HG03558 (cell line): Measurements from ENCODE around the gene EPYC.

Experiments used
- ATAC-seq: cut with Tn5 transposase; IDR thresholded peaks from one replicate; pipeline ENCODE4 v1.9.1; 2021; ENCODE audit warnings: moderate number of reproducible peaks; ENCODE audit not compliant: unreplicated experiment; ENCODE audit errors: extremely low read depth

Gene EPYC

DNA sequence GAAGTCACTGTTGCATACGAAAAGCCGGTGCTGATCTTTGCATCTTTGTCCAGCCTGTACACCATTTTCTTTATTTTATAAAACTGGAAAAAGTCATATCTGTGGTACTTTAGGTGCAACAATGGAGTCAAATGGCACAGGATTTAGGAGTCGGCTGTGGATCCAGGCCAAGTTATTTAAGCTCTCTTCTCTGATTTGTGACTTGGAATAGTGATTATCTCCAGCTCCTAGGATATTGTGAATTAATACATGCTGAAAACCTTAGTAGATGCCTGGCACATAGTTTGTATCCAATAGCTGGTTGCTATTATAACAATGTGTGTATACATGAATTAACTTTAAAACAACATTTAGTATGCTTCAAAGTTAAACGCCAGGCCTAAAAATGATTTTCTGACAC, 43.6 kb downstream of the EPYC start:
- no peak for ATAC-seq

DNA sequence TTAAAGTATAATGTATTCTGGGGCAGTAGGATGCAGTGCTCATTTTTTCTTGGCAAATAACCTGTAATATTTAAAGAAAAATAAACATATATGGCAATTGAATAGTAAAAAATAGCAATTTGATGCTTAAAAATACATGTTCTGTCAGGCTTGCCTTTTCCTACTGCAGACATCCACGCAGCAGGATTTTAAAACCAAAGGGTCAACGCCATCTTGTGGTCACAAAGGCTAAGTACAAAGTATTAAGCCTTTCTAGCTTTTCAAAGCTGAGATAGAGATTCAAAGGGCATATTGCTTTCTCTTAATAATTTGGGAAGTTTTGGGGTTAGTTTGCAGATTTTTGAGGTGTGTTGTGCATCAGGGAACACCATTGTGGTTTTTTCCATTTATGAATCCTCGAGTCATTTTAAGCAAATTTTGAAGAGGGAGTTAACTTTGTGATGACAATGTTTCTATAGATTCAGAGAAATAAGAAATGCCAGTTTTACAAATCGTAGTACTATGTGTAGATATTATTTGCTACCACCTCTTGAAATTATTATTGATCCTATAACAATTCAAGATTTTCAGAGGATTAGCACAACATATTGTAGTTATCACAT, 45.1 kb downstream of the EPYC start:
- peak; percentile 68 for ATAC-seq

GRCh38 chr12:90959032-90959431, 45.7 kb downstream of the EPYC start:
- ATAC-seq: no peak

- ATAC-seq: no peak
These were observed 46.4 kb downstream of the EPYC start for GRCh38 chr12:90958347-90958746.

DNA sequence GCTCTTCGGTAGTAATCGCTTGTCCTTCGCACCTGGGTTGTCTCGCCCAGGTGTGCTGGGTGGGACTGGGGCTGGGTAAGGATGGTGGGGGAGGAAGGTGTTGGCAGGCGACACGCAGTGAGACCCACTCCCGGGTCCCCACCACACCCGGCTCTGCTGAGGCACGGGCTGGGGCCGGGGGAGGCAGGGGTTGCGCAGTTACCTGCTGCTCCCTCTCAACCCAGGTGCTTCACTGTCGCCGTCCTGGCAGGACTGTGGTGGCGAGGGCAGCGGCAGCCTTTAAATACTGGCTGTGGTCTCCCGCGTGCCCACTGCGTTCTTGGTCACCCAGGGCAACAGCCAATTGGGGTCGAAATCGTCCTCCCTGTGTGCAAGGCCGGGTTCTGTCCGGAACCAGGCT, 49.9 kb downstream of the EPYC start, which contains the start of gene CCER1:
CCER1 (minus strand) TSS at position 256 of the 400 bp plus-strand sequence. CDS start 434 bp downstream, outside the sequence.
- no peak for ATAC-seq

GRCh38 chr12:90954428-90954827, 50.3 kb downstream of the EPYC start:
- ATAC-seq: no peak

DNA sequence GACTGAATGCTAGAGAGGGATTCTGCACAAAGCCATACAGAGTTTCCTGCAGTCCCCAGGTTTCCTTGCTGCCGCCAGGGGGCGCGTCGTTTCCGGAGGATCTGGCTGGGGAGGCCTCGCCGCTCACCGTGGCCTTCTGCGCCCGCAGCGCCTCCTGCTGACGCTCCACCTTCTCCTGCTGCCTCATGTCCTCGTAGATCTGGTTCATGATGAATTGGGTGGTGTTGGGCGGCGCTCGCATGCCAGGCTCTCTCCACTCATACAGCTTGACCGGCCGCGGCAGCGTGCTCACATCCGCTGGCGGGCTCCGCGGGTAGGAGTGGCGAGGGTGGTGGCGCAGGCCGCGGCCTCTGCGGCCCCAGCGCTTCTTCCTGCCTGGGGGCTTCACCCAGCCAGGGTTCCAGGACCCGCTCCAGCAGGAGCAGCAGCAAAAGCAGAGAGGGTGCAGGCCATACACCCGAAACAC, 50.8 kb downstream of the EPYC start:
- no peak for ATAC-seq

- ATAC-seq: no peak
These were observed 53.2 kb downstream of the EPYC start for GRCh38 chr12:90951432-90952105.

- no peak for ATAC-seq
These were observed 56.9 kb downstream of the EPYC start for GRCh38 chr12:90947869-90948268.

GRCh38 chr12:90945070-90945649, 59.6 kb downstream of the EPYC start:
- no peak for ATAC-seq

DNA sequence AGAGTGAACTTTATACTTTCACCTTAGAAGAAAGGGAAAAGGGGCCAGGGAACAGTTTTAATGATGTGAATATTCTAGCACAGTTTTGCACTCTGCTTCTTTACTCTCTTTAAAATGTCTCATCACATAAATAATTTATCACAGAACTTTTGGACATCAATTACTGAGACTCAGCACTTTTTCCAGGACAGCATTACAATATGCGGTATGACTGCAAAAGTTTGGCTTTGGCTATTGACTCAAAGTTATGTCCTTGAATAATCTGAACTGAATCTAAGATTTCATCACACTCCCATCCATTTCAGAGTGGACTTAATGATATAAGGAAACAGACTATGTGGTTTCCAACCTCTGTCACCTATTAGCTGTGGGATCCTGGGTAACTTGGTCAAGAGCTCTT, 61.5 kb downstream of the EPYC start:
- no peak for ATAC-seq

- ATAC-seq: peak; percentile 90
These were observed 63.8 kb downstream of the EPYC start for GRCh38 chr12:90940872-90941499.

DNA sequence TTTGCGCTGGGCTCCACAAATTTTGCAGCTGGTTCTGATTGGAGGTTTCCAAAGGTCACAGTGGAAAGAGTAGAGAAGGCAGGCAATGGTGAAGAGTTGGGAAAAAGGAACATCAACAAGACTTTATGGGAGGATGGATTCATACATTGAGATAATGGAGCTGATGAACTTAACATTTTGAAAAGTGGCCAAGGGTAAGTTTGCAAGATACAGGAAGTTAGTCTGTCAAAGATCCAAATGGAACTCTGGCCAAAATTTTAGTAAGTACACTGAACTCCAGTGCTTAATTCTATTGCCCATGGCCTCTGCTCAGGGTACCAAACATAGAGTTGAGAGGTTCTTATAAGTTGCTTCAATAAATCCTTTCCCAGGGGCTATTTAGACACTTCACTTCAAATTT, 65.4 kb downstream of the EPYC start:
- ATAC-seq: no peak

- no peak for ATAC-seq
These were observed 66.3 kb downstream of the EPYC start for GRCh38 chr12:90938451-90938850.

GRCh38 chr12:90937651-90938050, 67.1 kb downstream of the EPYC start:
- no peak for ATAC-seq

GRCh38 chr12:90936230-90937005, 68.4 kb downstream of the EPYC start:
- no peak for ATAC-seq

- no peak for ATAC-seq
These were observed 79.2 kb downstream of the EPYC start for GRCh38 chr12:90925562-90925961.

DNA sequence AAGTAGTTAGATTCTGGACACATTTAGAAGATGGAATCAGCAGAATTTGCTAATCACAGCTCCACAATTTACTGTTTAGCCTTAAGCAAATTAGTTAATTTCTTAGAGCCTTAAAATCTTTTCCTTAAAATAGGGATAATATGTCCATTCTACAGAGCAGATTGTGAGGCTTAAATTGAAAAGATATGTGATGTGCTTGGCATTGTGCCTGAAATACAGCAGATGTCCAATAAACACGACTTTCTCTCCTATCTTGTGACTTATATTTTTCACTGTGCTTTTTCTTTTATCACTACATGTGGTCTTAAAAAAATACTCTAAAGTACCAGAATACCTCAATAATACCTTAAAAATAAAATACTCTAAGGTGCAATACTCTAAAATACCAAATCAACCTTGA, 80.4 kb downstream of the EPYC start:
- ATAC-seq: no peak

- no peak for ATAC-seq
These were observed 82.6 kb downstream of the EPYC start for GRCh38 chr12:90922145-90922627.

DNA sequence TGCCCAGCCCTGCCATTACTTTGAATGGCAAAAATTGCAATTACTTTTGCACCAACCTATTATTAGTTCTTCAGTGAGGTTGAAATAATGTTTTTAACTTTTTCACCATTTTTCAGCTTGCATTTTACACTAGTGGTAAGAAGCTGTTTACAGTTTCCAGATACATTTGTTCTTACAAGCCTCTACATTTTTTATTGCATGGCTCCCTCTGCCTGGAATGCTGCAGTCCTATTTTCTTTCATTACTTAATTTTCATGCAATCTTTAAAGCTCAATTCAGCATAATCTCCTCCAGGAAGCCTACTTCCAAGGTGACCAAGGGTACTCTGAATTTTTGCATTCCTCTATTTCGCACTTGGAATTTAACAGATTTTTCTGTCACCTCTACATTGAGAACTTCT, 83.2 kb downstream of the EPYC start:
- ATAC-seq: no peak
